Mucosa of stomach (tissue), 1 donor: ENCODE measurements around the gene CIP2A.
A peak's percentile ranks its signal among the peaks of the same experiment; 100 is the strongest.
"Not testable (repeated sequence)": the region's sequence is repeated elsewhere in the genome, so short reads cannot be mapped to it uniquely, and the experiment has no call there.

Experiments used
- H3K27me3 ChIP-seq: one replicate; pipeline ENCODE4 v1.7.0; 2013; ENCODE audit warnings: mild to moderate bottlenecking, low read length; ENCODE audit not compliant: control insufficient read depth, insufficient read depth
- H3K36me3 ChIP-seq: one replicate; pipeline ENCODE4 v1.7.0; 2013; ENCODE audit warnings: low read length; ENCODE audit not compliant: control insufficient read depth, insufficient read depth
- H3K4me1 ChIP-seq: one replicate; pipeline ENCODE4 v1.7.0; 2013; ENCODE audit warnings: mild to moderate bottlenecking, low read length; ENCODE audit not compliant: control insufficient read depth, insufficient read depth
- H3K4me3 ChIP-seq: one replicate; pipeline ENCODE4 v1.7.0; 2013; ENCODE audit warnings: low read length
- H3K9ac ChIP-seq: one replicate; pipeline ENCODE4 v1.7.0; 2013; ENCODE audit warnings: mild to moderate bottlenecking, low read length, moderate library complexity
- H3K9me3 ChIP-seq: one replicate; pipeline ENCODE4 v1.7.0; 2013; ENCODE audit warnings: mild to moderate bottlenecking, low read length, moderate library complexity; ENCODE audit not compliant: control insufficient read depth
- donor health status: Pancreatic carcinoma.

The CIP2A gene

DNA sequence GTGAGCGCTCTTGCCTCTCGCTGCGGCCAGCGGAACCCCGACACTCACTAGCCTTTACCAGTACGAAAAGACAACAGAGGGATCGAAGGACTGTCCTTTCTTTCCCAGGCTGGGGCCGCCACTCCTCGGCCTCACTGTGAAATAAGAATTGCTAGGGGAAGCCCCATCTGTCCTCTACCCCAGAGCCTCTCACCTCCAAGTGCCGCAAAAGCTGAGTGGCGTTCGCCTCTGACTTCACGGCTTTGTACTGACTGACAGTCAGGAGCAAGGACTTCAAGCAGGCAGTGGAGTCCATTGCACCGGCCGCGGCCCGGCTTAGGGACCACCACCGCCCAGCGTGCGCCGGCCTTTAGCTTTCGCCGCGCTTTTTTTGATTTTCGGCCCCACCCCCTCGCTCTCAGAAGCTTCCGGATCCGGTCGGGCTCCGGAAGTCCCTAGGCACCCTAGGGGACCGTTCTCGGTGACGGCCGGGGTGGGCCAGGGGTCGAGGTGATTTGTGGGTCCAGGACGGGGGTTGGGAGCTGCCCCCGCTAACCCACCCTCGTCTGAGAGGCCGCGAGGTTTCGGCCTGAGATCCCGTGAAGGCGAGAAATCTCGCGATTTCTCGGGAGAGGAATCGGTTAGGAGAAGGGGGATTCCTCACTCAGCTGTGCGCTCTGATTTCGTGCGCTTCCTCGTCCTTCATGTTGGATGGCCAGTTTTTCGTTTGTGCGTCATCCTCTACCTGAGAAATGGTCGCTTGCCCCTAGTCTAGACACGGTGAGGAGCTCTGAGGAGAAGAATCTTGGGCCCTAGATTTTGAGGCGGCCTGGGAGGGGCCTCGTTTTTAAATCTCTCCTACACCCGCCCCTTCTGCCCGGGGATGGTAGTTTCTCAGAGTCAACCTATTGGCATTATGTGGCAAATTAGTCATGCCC, at the start of gene CIP2A, which contains the start of gene DZIP3:
Gene CIP2A (minus strand): TSS at position 358 of the 917 bp plus-strand sequence. CDS start 63 bp downstream, at position 295.
Gene DZIP3 (plus strand): TSS at position 642 of the 917 bp plus-strand sequence. CDS start 15,685 bp downstream, outside the sequence.
- H3K36me3 ChIP-seq, result no peaks in the 10 kb centered on the region
- peaks cover 4% of the 10 kb centered on the region for H3K4me1 ChIP-seq
- H3K9me3 ChIP-seq, result no peaks in the 10 kb centered on the region
- H3K27me3 ChIP-seq, result no peaks in the 10 kb centered on the region
- H3K9ac ChIP-seq, result peak within 1 kb of the TSS; percentile 99
- H3K4me3 ChIP-seq, result peak within 1 kb of the TSS; percentile 98

DNA sequence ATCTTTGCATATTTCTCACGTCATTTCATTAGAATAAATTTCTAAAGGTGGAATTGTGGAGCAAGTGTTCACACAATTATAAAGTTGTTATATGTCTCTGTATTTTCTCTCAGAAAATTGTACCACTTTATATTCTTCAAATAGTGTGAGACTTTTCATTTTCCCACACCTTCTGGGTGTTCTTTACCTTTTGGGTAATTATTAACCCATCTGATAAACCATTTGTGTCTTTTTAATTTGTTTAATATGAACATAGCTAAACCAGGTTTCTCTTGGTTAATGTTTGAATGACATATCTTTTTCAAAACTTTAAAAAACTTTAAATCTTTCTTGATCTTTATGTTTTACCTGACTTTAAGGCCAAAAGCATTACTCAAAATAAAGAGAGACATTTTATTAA, 40.7 kb upstream of the CIP2A start:
- no peaks in the 10 kb centered on the region for H3K36me3 ChIP-seq
- no peaks in the 10 kb centered on the region for H3K9me3 ChIP-seq
- H3K27me3 ChIP-seq, result no peaks in the 10 kb centered on the region
- H3K9ac ChIP-seq, result no peak overlapping the region
- no peak overlapping the region for H3K4me3 ChIP-seq
- peaks cover 4% of the 10 kb centered on the region for H3K4me1 ChIP-seq

DNA sequence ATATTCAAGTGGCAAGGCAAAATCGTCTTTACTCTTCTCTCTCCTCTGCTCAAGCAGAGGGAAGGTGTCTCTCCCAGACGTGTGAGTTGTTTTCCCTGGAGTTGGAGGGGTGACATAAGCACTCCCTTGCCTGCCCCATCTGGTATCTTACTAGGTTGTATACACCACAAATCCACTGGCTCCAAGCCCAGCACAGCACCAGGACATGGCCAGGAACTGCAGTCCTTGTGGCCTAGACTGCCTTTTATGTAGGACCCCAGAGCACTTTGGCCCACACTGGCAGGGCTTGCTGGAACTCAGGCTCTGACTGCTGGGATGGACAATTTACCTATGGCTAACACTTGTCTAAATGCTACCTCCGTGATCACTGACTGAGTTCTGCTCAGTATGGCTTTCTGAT, 34.3 kb upstream of the CIP2A start:
- H3K9me3 ChIP-seq, result no peaks in the 10 kb centered on the region
- no peaks in the 10 kb centered on the region for H3K36me3 ChIP-seq
- H3K4me1 ChIP-seq, result peaks cover 9% of the 10 kb centered on the region
- H3K4me3 ChIP-seq, result no peak overlapping the region
- H3K27me3 ChIP-seq, result no peaks in the 10 kb centered on the region
- no peak overlapping the region for H3K9ac ChIP-seq

DNA sequence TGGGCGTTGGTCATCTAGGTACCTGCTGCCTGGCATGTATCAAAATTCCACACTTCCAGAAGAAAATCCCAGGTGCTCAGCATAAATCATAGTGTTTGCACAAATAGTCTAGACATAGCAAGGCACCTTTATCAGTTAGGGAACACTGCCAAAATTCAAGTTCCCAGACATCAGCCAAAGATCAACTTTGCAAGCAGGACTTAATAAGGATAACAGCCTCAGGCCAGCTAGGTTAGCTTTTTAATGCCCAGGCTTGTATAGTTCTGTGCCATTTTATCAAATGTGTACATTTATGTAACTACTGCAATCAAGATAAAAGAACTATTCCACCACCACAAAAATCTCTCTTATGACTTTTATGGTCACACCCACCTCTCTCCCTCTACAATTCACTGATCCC, 31.0 kb upstream of the CIP2A start:
- Histone ChIP-seq H3K36me3 (no peaks in the 10 kb centered on the region), H3K9me3 (no peaks in the 10 kb centered on the region), H3K4me3 (no peak overlapping the region), H3K27me3 (no peaks in the 10 kb centered on the region), H3K9ac (no peak overlapping the region), H3K4me1 (peaks cover 9% of the 10 kb centered on the region)

DNA sequence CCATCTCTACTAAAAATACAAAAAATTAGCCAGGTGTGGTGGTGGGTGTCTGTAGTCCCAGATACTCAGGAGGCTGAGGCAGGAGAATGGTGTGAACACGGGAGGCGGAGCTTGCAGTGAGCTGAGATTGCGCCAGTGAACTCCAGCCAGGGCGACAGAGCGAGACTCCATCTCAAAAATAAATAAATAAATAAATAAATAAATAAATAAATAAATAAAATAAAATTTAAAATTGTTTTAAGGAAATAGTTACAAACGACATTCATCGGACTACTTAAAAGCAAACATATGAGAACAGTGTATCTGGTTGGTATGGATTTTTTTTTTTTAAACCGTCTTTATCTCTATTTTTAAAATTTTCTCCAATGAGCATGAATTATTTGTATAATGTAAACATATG, 26.9 kb upstream of the CIP2A start:
- not testable (repeated sequence) for H3K4me3 ChIP-seq, H3K36me3 ChIP-seq, H3K4me1 ChIP-seq, H3K9ac ChIP-seq, H3K27me3 ChIP-seq, H3K9me3 ChIP-seq

DNA sequence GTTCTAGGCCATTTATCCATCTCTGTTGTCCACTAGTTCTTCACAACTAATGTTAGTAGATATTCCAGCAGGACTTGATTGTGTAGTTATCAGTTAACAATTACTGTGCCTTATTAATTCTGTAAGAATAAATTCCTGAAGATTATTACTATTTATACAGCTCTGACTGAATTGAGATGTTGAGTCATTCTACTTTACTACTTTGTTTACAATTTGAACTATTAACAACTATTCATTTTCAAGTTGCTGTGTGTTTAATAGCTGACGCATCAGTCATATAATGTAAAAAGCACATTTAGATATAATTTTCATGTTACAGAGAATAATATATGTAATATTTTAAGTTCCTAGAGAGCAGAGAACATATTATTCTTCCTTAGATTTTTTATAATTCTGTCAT, 21.4 kb upstream of the CIP2A start:
- no peaks in the 10 kb centered on the region for H3K36me3 ChIP-seq
- H3K4me3 ChIP-seq, result no peak overlapping the region
- no peak overlapping the region for H3K9ac ChIP-seq
- no peaks in the 10 kb centered on the region for H3K4me1 ChIP-seq
- H3K9me3 ChIP-seq, result no peaks in the 10 kb centered on the region
- H3K27me3 ChIP-seq, result no peaks in the 10 kb centered on the region

DNA sequence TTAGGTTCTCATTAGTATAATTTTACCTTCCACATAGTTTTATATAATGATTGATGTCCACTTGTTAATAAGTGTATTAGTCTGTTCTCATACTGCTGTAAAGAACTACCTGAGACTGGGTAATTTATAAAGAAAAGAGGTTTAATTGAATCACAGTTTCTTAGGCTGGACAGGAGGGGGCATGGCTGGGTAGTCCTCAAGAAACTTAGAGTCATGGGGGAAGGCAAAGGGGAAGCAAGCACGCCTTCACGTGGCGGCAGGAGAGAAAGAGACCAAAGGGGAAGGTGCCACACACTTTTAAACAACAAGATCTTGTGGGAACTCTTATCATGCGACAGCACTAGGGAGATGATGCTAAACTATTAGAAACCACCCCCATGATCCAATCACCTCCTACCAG, 19.5 kb upstream of the CIP2A start:
- Histone ChIP-seq H3K4me3 (no peak overlapping the region), H3K4me1 (no peaks in the 10 kb centered on the region), H3K36me3 (no peaks in the 10 kb centered on the region), H3K27me3 (no peaks in the 10 kb centered on the region), H3K9ac (no peak overlapping the region), H3K9me3 (no peaks in the 10 kb centered on the region)

DNA sequence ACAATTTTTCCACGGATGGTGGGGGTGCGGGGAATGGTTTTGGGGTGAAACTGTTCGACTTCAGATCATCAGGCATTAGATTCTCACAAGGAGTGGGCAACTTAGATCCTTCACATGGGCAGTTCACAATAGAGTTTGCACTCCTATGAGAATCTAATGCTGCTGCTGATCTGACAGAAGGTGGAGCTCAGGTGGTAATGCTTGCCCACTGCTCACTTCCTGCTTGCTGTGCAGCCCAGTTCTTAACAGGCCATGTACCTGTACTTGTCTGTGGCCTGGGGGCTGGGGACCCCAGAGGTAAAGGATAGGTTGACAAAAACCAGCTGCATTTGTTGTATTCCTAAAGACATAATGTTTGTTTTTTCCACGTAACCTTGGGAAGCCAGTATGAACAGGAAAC, 16.3 kb upstream of the CIP2A start:
- no peak overlapping the region for H3K4me3 ChIP-seq
- H3K4me1 ChIP-seq, result no peaks in the 10 kb centered on the region
- no peaks in the 10 kb centered on the region for H3K9me3 ChIP-seq
- H3K27me3 ChIP-seq, result no peaks in the 10 kb centered on the region
- no peaks in the 10 kb centered on the region for H3K36me3 ChIP-seq
- no peak overlapping the region for H3K9ac ChIP-seq

DNA sequence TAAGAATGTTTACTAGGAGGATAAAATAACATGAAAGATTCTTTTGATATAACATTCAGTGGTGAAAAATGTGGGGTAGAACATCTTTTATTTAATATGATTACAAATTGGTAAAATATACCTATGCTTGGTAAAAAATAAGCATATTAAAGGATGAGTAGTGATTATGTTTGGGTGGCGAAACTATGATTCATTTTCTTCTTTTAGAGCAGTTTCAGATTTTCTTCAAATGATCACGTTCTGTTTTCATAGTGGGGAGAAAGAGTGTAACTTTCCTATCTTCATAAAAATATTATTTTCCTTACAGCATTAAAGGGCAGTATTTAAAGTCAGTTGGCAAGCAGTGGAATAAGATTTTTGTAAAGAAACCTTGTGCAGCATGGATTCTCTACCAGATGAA, 15.8 kb upstream of the CIP2A start:
- H3K36me3 ChIP-seq, result no peaks in the 10 kb centered on the region
- H3K4me3 ChIP-seq, result no peak overlapping the region
- no peaks in the 10 kb centered on the region for H3K9me3 ChIP-seq
- no peaks in the 10 kb centered on the region for H3K4me1 ChIP-seq
- no peak overlapping the region for H3K9ac ChIP-seq
- H3K27me3 ChIP-seq, result no peaks in the 10 kb centered on the region

DNA sequence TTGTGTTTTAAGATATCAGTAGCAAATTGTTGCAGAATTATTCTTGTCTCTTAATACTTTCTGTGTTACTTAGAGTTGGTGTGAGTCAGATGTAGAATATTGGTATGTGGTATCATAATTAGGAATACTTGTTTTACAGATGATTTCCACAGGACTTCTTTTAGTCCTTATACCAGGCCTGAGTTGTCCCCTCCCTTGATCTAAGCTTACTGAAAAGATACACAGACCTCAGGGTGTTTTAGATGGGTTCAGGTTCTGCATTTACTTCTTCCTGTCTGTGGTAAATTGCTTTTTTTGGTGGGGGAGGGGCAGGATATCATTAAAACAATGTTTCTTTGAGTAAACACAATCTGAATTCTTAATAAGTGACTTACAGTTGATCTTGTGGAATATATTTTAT, 14.5 kb upstream of the CIP2A start:
- no peaks in the 10 kb centered on the region for H3K4me1 ChIP-seq
- H3K9me3 ChIP-seq, result no peaks in the 10 kb centered on the region
- H3K4me3 ChIP-seq, result no peak overlapping the region
- no peak overlapping the region for H3K9ac ChIP-seq
- H3K27me3 ChIP-seq, result no peaks in the 10 kb centered on the region
- no peaks in the 10 kb centered on the region for H3K36me3 ChIP-seq

DNA sequence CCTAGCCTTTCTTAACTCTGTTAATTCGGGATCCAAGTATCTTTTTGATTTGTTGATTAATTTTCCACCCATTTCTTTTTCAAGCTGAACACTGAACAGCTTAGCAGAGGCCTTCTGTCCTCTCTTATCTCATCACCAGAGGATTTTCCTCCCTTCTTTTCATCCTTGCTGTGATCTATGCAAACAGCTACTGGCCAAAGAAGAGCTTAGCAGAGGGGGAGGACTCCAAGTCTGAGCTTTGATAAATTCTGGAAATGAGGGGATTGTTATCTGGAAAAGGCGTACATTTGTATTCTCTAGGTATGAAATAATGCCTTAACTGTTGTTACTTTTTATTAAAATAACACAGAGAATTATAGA, 13.7 kb upstream of the CIP2A start:
- H3K4me3 ChIP-seq, result no peak overlapping the region
- no peaks in the 10 kb centered on the region for H3K4me1 ChIP-seq
- no peaks in the 10 kb centered on the region for H3K27me3 ChIP-seq
- H3K9ac ChIP-seq, result no peak overlapping the region
- no peaks in the 10 kb centered on the region for H3K9me3 ChIP-seq
- H3K36me3 ChIP-seq, result no peaks in the 10 kb centered on the region

DNA sequence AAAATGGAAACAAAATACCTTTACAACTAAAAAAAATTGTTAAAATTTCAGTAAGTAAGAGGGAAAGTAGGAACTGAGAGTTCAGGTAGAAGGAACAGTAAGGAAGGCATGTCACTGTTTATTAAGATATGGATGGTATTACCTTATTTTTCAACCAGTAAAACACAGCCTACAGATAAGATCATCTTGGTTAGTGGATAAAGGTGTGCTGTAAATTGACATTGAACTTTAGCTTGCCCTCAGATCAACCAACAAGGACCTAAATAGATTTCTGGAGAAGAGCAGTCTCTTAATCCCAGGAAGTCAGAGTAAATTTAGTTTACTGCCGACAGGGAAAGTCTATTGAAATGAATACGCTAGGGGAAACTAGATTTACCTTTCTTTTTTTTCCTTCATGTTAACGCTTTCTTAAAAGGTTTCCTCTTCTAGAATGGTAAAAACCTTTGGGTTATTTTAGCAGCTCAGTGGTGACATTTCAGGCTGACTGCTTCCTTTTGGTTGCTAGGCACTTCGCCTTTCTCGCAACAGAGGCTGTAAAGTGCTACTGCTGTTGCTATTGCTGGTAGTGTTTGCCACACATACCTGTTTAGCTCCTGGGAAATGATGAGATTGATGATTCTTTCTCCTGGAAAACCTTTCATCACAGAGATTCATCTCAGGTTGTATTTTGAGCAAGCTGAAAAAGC, 13.2 kb upstream of the CIP2A start:
- Histone ChIP-seq H3K27me3 (no peaks in the 10 kb centered on the region), H3K4me3 (no peak overlapping the region), H3K9me3 (no peaks in the 10 kb centered on the region), H3K36me3 (no peaks in the 10 kb centered on the region), H3K4me1 (no peaks in the 10 kb centered on the region), H3K9ac (no peak overlapping the region)
